GM21619 (cell line): ENCODE results near the gene KRTAP2-4.
"Not testable (repeated sequence)": the region's sequence is repeated elsewhere in the genome, so short reads cannot be mapped to it uniquely, and the experiment has no call there.

Experiments
- ATAC-seq: cut with Tn5 transposase; IDR thresholded peaks from one replicate; pipeline ENCODE4 v1.9.1; 2021; ENCODE audit not compliant: unreplicated experiment

The KRTAP2-4 gene, protein sequence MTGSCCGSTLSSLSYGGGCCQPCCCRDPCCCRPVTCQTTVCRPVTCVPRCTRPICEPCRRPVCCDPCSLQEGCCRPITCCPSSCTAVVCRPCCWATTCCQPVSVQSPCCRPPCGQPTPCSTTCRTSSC

GRCh38 chr17:41065829-41066624 lies at the start of gene KRTAP2-4:
Gene KRTAP2-4, minus strand, starts transcription at chr17:41065879. Its CDS starts 34 bp downstream, at chr17:41065845.
- no peak for ATAC-seq

DNA sequence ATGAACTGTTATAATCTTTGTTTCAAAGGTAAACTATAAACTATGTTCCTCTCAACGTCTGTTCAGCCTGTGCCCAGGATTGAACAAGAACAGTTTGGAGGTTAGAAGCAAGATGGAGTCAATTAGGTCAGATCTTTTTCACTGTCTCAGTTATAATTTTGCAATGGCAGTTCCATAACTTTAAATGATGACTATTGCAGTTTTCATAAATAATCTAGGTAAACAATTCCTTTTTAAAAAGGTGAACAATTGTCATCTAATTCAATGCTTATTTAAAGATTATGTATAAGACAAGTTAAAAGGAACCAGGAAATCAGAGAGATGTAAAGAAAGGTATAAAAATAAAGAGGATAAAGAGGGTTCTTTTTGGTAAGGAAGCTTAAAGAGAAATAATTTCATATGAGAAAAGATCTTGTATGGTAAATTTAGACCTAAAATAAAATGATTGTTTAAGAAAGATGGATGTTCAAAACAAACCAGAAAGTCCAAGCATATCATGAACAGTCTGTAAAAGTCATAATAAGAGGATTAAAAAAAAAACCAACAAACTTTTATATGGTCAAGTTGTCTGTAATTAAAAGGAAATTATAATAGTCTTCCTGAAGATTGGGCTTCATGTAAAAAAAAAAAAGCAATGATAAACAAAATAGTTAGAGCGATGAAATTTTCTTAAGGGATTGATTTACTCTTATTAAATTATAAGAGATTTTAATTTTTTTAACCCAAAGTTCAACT lies 45.6 kb upstream of the KRTAP2-4 start:
- ATAC-seq: no peak

- not testable (repeated sequence) for ATAC-seq
Measured at GRCh38 chr17:41108728-41109386, 43.2 kb upstream of the KRTAP2-4 start.

DNA sequence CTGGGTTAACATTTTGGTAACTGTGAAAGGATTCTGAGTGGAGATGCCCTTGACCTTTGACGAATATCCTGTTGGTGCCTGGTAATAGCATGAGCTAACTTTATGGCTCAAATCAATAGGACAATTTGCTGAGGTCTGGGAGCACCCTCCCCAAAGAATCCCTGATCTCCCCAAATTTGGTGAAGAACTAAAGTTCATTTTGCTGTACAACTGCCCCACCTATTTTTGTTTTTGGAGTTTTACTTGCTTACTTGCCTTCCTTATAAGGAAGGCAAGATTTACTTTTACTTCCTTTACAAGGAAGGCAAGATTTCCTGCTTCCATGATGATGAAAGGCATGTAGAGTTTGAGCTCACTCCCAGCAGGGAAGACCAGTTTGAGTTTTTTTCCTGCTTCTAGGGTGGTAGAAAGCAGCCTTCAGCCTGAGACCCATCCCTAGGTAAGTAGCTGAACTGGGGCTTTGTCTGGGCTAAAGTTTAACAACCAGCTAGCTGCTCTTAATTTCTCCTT lies 42.3 kb upstream of the KRTAP2-4 start:
- ATAC-seq: no peak

DNA sequence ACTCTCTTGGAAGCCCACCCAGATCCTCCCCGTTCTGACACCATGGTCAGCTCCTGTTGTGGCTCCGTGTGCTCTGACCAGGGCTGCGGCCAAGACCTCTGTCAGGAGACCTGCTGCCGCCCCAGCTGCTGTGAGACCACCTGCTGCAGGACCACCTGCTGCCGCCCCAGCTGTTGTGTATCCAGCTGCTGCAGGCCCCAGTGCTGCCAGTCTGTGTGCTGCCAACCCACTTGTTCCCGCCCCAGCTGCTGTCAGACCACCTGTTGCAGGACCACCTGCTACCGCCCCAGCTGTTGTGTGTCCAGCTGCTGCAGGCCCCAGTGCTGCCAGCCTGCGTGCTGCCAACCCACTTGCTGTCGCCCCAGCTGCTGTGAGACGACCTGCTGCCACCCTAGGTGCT lies 39.7 kb upstream of the KRTAP2-4 start, which contains the start of gene KRTAP4-9:
Gene KRTAP4-9 (plus strand): TSS at position 43 of the 400 bp plus-strand sequence. CDS start 0 bp downstream, at position 43.
- not testable (repeated sequence) for ATAC-seq

- ATAC-seq: not testable (repeated sequence)
Measured at GRCh38 chr17:41104386-41105038, 38.8 kb upstream of the KRTAP2-4 start.

- no peak for ATAC-seq
Measured at GRCh38 chr17:41103896-41104295, 38.2 kb upstream of the KRTAP2-4 start.

DNA sequence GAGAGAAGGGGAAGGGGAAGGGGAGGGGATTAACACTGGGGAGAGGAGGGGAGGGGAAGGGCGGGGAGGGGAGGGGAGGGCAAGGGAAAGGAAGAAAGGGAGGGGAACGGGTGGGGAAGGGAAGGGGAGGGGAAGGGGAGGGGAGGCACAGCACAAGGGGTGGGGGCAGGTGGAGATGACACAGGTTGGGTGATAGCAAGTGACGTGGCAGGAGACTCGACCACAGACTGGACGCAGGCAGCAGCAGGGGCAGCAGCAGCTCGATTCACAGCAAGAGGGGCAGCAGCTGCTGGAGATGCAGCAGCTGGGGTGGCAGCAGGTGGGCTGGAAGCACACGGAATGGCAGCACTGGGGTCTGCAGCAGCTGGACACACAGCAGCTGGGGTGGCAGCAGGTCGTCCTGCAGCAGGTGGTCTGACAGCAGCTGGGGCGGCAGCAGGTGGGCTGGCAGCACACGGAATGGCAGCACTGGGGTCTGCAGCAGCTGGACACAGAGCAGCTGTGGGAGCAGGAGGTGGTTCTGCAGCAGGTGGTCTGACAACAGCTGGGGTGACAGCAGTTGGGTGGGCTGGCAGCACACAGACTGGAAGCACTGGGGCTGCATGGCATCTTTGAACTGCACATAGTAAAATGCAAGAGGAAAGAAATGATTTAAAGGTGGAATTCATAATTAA lies 36.0 kb upstream of the KRTAP2-4 start, which contains the start of gene KRTAP4-16:
Gene KRTAP4-16 (minus strand): TSS at position 624 of the 674 bp plus-strand sequence. CDS start 0 bp downstream, at position 624.
- no peak for ATAC-seq

DNA sequence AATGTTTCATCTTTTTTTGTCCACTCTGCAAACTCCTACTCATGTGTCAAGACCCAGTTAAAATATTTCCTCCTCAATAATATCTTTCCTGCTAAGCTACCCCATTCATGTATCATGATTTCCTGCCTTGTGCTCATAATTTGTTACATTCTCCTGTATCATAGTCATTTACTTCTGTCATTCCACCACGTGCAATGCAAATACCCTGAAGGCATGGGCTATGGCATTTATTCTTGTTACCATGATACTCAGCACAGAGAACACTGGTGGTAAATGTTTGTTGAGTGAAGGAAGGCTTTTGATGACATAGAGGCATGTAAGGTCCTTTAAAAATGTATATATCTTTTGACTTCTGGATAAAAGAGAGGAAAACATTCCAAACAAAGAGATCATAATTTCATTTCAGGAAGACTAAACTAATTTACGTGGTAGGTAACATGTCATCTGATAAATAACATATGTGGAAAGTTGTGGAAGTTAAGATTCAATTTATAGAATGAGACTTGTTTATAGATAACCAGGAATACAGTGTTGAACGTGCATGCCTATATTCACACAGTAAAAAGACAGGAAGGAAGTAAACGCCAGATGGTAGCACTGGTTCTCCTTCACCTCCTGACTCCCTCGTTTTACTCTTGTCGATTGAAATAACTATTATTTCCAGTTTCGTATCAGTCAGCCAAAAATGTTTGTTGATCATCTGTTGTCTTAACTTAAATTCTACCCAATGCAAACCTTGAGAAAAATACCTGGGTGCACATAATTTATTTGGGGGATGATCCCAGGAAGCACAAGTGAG lies 34.2 kb upstream of the KRTAP2-4 start:
- not testable (repeated sequence) for ATAC-seq

- no peak for ATAC-seq
Measured at GRCh38 chr17:41098481-41098880, 32.8 kb upstream of the KRTAP2-4 start.

GRCh38 chr17:41098042-41098441 lies 32.4 kb upstream of the KRTAP2-4 start, which contains the start of gene KRTAP4-8:
Gene KRTAP4-8, minus strand, starts transcription at chr17:41098142. Its CDS starts 58 bp downstream, at chr17:41098084.
- ATAC-seq: no peak

GRCh38 chr17:41096055-41096454 lies 30.4 kb upstream of the KRTAP2-4 start:
- no peak for ATAC-seq

DNA sequence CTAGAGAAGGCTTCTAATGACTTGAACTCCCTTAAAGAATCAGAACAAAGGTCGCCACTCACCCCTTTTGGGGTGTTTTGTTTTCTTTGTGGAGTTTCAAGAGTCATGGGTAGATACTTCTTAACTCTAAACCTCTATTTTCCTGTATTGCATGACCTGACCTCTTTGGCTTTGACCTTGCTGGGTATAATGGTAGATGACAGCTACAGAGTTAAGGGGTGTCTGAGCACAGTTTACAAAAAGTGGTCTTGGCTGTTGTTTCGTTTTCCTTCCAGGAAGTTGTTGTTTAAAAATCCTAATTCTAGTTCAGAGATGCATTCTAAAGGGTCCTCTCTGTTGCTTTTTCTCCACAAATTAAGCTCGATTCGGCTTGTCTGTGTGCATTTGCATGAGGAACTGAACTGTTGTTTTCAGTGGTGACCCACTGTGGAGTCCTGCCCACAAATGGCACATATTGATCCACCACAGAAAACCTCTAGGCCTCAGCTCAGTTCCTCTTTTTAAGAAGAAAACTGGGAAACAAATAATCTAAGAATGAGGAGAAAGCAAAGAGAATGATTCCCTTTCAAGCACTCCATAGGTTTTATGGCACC lies 23.2 kb upstream of the KRTAP2-4 start:
- not testable (repeated sequence) for ATAC-seq

DNA sequence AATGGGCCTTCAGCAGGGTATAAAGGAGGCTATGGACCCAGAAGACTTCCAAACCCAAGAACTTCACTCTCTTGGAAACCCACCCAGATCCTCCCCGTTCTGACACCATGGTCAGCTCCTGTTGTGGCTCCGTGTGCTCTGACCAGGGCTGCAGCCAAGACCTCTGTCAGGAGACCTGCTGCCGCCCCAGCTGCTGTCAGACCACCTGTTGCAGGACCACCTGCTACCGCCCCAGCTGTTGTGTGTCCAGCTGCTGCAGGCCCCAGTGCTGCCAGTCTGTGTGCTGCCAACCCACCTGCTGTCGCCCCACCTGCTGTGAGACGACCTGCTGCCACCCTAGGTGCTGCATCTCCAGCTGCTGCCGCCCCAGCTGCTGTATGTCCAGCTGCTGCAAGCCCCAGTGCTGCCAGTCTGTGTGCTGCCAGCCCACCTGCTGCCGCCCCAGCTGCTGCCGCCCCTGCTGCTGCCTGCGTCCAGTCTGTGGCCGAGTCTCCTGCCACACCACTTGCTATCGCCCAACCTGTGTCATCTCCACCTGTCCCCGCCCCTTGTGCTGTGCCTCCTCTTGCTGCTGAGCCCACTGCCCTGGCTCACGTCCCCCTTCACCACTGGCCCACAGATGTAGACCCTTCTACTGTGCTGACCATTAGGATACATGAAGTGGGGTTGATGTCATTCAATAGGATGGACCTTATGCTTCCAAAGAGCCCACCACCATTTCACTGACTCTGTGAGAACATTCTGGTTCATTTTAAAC lies 18.6 kb upstream of the KRTAP2-4 start, which contains the start of gene KRTAP4-7:
Gene KRTAP4-7 (plus strand): TSS at position 51 of the 757 bp plus-strand sequence. CDS start 57 bp downstream, at position 108.
- not testable (repeated sequence) for ATAC-seq

- ATAC-seq: not testable (repeated sequence)
Measured at GRCh38 chr17:41083427-41083826, 17.7 kb upstream of the KRTAP2-4 start.

GRCh38 chr17:41082626-41083025 lies 16.9 kb upstream of the KRTAP2-4 start:
- no peak for ATAC-seq

DNA sequence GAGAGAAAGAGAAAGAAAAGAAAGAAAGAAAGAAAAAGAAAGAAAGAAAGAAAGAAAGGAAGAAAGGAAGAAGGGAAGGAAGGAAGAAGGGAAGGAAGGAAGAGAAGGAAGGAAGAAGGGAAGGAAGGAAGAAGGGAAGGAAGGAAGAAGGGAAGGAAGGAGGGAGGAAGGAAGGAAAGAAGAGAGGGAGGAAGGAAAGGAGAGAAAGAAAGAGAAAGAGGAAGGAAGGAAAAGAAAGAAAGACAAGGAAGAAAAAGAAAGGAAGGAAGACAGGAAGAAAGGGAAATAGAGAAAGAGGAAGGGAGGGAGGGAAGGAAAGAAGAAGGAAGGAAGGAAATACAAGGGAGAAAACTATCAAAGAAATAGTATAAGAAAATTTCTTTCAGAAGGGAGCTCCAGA lies 11.1 kb upstream of the KRTAP2-4 start:
- no peak for ATAC-seq
